H9 (cell line): ENCODE data around the gene AFF2. TPM values are rescaled to one million over a fixed set of nuclear protein-coding genes. Genes with fewer than 3 reads are reported as not detected.

Source experiments
- DNase-seq: peaks from one replicate; pipeline ENCODE4 v3.0.0-alpha.2; 2017
- H2AFZ ChIP-seq: one replicate; pipeline ENCODE4 v1.6.1; 2013; ENCODE audit warnings: mild to moderate bottlenecking, low read length, control low read depth, moderate library complexity
- H2AK5ac ChIP-seq: 2 replicates; pipeline ENCODE4 v1.6.1; 2013; ENCODE audit warnings: low read length, control low read depth, mixed read lengths; ENCODE audit not compliant: insufficient read length
- H2BK120ac ChIP-seq: one replicate; pipeline ENCODE4 v1.6.1; 2013; ENCODE audit warnings: low read depth, mild to moderate bottlenecking, low read length, control low read depth, inconsistent platforms; ENCODE audit not compliant: poor library complexity, severe bottlenecking
- H2BK12ac ChIP-seq: 2 replicates; pipeline ENCODE4 v1.6.1; 2013; ENCODE audit warnings: low read length, control low read depth, mixed read lengths, low read depth; ENCODE audit not compliant: insufficient read length
- H2BK15ac ChIP-seq: 2 replicates; pipeline ENCODE4 v1.6.1; 2013; ENCODE audit warnings: low read depth, low read length, control low read depth
- H2BK20ac ChIP-seq: one replicate; pipeline ENCODE4 v1.6.1; 2013; ENCODE audit warnings: low read depth, mild to moderate bottlenecking, low read length, control low read depth, inconsistent platforms; ENCODE audit not compliant: poor library complexity, severe bottlenecking
- H2BK5ac ChIP-seq: 2 replicates; pipeline ENCODE4 v1.6.1; 2013; ENCODE audit warnings: low read length, control low read depth, mixed read lengths; ENCODE audit not compliant: insufficient read length
- H3K14ac ChIP-seq: 2 replicates; pipeline ENCODE4 v1.6.1; 2013; ENCODE audit warnings: low read length, control low read depth; ENCODE audit not compliant: insufficient read depth
- H3K18ac ChIP-seq: 2 replicates; pipeline ENCODE4 v1.6.1; 2013; ENCODE audit warnings: low read depth, mild to moderate bottlenecking, mixed read lengths, low read length, control low read depth; ENCODE audit not compliant: insufficient read length
- H3K23ac ChIP-seq: 2 replicates; pipeline ENCODE4 v1.6.1; 2013; ENCODE audit warnings: low read length, control low read depth, mixed read lengths, low read depth; ENCODE audit not compliant: insufficient read length
- H3K23me2 ChIP-seq: 2 replicates; pipeline ENCODE4 v1.6.1; 2013; ENCODE audit warnings: low read depth, mild to moderate bottlenecking, mixed read lengths, low read length, control low read depth; ENCODE audit not compliant: insufficient read length, poor library complexity, severe bottlenecking
- H3K27ac ChIP-seq: 2 replicates; pipeline ENCODE4 v1.5.1; 2013; ENCODE audit warnings: low read length, control low read depth, mixed read lengths, low read depth; ENCODE audit not compliant: insufficient read length
- H3K27me3 ChIP-seq: 2 replicates; pipeline ENCODE4 v1.6.1; 2013; ENCODE audit warnings: low read length, control low read depth, inconsistent platforms; ENCODE audit not compliant: insufficient read depth
- H3K4ac ChIP-seq: 2 replicates; pipeline ENCODE4 v1.6.1; 2013; ENCODE audit warnings: low read depth, mild to moderate bottlenecking, control low read depth, inconsistent platforms, low read length, moderate library complexity
- H3K4me1 ChIP-seq: 2 replicates; pipeline ENCODE4 v1.6.1; 2013; ENCODE audit warnings: low read length, control low read depth, inconsistent platforms; ENCODE audit not compliant: insufficient read depth
- H3K4me2 ChIP-seq: 2 replicates; pipeline ENCODE4 v1.6.1; 2013; ENCODE audit warnings: low read length, control low read depth, mixed read lengths; ENCODE audit not compliant: insufficient read length, insufficient read depth
- H3K56ac ChIP-seq: 2 replicates; pipeline ENCODE4 v1.6.1; 2013; ENCODE audit warnings: low read depth, mild to moderate bottlenecking, mixed read lengths, low read length, control low read depth; ENCODE audit not compliant: insufficient read length
- H3K79me1 ChIP-seq: 2 replicates; pipeline ENCODE4 v1.6.1; 2013; ENCODE audit warnings: low read depth, mild to moderate bottlenecking, moderate library complexity, low read length, control low read depth, inconsistent platforms; ENCODE audit not compliant: insufficient read depth, poor library complexity, severe bottlenecking
- H3K79me2 ChIP-seq: 2 replicates; pipeline ENCODE4 v1.6.1; 2013; ENCODE audit warnings: low read length, control low read depth, inconsistent platforms; ENCODE audit not compliant: insufficient read depth
- H3K9ac ChIP-seq: 2 replicates; pipeline ENCODE4 v1.6.1; 2013; ENCODE audit warnings: low read length, control low read depth, mixed read lengths; ENCODE audit not compliant: insufficient read length; ENCODE audit errors: extremely low read depth
- H3K9me3 ChIP-seq: one replicate; pipeline ENCODE4 v1.6.1; 2013; ENCODE audit warnings: low read depth, low read length, inconsistent platforms; ENCODE audit not compliant: control insufficient read depth
- H3T11ph ChIP-seq: one replicate; pipeline ENCODE4 v1.6.1; 2013; ENCODE audit warnings: mild to moderate bottlenecking, low read length, control low read depth, inconsistent platforms
- H4K20me1 ChIP-seq: one replicate; pipeline ENCODE4 v1.6.1; 2013; ENCODE audit not compliant: control insufficient read depth, insufficient read length, insufficient read depth
- H4K5ac ChIP-seq: 2 replicates; pipeline ENCODE4 v1.6.1; 2013; ENCODE audit warnings: low read depth, mild to moderate bottlenecking, mixed read lengths, low read length, control low read depth; ENCODE audit not compliant: insufficient read length
- H4K8ac ChIP-seq: replicated peaks from 2 replicates; pipeline ENCODE4 v1.6.1; 2013; ENCODE audit warnings: low read length, control low read depth, mixed read lengths, low read depth; ENCODE audit not compliant: insufficient read length
- H4K91ac ChIP-seq: 2 replicates; pipeline ENCODE4 v1.6.1; 2013; ENCODE audit warnings: low read depth, mild to moderate bottlenecking, moderate library complexity, mixed read lengths, low read length, control low read depth; ENCODE audit not compliant: insufficient read length
- H3K27ac Mint-ChIP-seq, 3 experiments: 2 replicates in 2 of 3; 3 replicates in 1 of 3; pipeline ENCODE4 v1.8.0; 2020 to 2021; ENCODE audit warnings: mixed read lengths in 3 of 3, mild to moderate bottlenecking in 1 of 3, moderate library complexity in 1 of 3
- H3K27me3 Mint-ChIP-seq: 2 replicates; pipeline ENCODE4 v1.8.0; 2021; ENCODE audit warnings: low read depth, mild to moderate bottlenecking, moderate library complexity, mixed read lengths
- H3K36me3 Mint-ChIP-seq, 3 experiments: 2 replicates in 2 of 3; 3 replicates in 1 of 3; pipeline ENCODE4 v1.8.0; 2020 to 2021; ENCODE audit warnings: low read depth in 3 of 3, mixed read lengths in 3 of 3; ENCODE audit not compliant: insufficient read depth in 1 of 3
- H3K4me1 Mint-ChIP-seq, 2 experiments: 2 replicates each; pipeline ENCODE4 v1.8.0; 2020; ENCODE audit warnings: mixed read lengths in 2 of 2
- H3K4me3 Mint-ChIP-seq, 2 experiments: 2 replicates in 1 of 2; 3 replicates in 1 of 2; pipeline ENCODE4 v1.8.0; 2020 to 2021; ENCODE audit warnings: mild to moderate bottlenecking in 2 of 2, mixed read lengths in 2 of 2, moderate library complexity in 1 of 2
- H3K9me3 Mint-ChIP-seq, 2 experiments: 2 replicates in 1 of 2; 3 replicates in 1 of 2; pipeline ENCODE4 v1.8.0; 2020; ENCODE audit warnings: mild to moderate bottlenecking in 2 of 2, mixed read lengths in 2 of 2, moderate library complexity in 1 of 2
- CTCF ChIP-seq: fragments of 200-600 bp; sonication (generic); conservative IDR thresholded peaks from 3 replicates; pipeline ENCODE4 v1.8.0; 2021; ENCODE audit warnings: antibody characterized with exemption, mild to moderate bottlenecking
- WGBS: extraction: QIAGEN DNeasy Blood & Tissue Kit; methylation state at CpG from one replicate; pipeline ENCODE4 v1.1.7; 2013; ENCODE audit warnings: missing lambda C conversion rate, low lambda C conversion rate, mixed read lengths; ENCODE audit not compliant: insufficient read length; ENCODE audit errors: extremely low coverage; 5-methylcytosine and 5-hydroxymethylcytosine counted together
- total RNA-seq: library from RNA; stranded (reverse); gene quantifications from 2 replicates; pipeline ENCODE4 v1.2.1, GENCODE V29; 2021

Gene AFF2
- total RNA-seq, 1 experiment from 2014 or later, result 14.6 TPM

- peaks cover 21 to 26% of the 10 kb centered on the region in 2 experiments for H3K4me1 Mint-ChIP-seq
- Histone ChIP-seq H3K56ac (no peak overlapping the region), H3K4me2 (no peak overlapping the region), H3K23ac (no peak overlapping the region), H2AK5ac (no peak overlapping the region), H3K79me1 (no peaks in the 10 kb centered on the region), H3K27ac (no peak overlapping the region), H4K91ac (no peak overlapping the region), H4K8ac (no peak overlapping the region), H3K18ac (no peak overlapping the region), H3K27me3 (no peaks in the 10 kb centered on the region), H2AFZ (no peak overlapping the region), H3K9ac (no peak overlapping the region), H3K4me1 (peaks cover 2% of the 10 kb centered on the region; the same call in 1 of the 2 replicates), H2BK5ac (no peak overlapping the region), H2BK12ac (no peak overlapping the region), H4K20me1 (no peaks in the 10 kb centered on the region), H3K4ac (no peak overlapping the region), H4K5ac (no peak overlapping the region), H3K79me2 (no peaks in the 10 kb centered on the region), H3K23me2 (no peaks in the 10 kb centered on the region), H2BK20ac (no peak overlapping the region), H2BK15ac (no peak overlapping the region), H3K14ac (no peak overlapping the region), H2BK120ac (no peak overlapping the region), H3K9me3 (peaks cover 17% of the 10 kb centered on the region), H3T11ph (no peak overlapping the region)
- peaks cover 0 to 2% (median 2%) of the 10 kb centered on the region in 3 experiments; a peak in 4 of 7 replicates for H3K36me3 Mint-ChIP-seq
- TF ChIP-seq CTCF, result no peak
- H3K9me3 Mint-ChIP-seq, result peaks cover 52 to 63% of the 10 kb centered on the region in 2 experiments
- H3K4me3 Mint-ChIP-seq, result no peak overlapping the region
- no peak for DNase-seq
- no CpG with 5 or more reads among the region's 3 CpGs for WGBS
- no peaks in the 10 kb centered on the region for H3K27me3 Mint-ChIP-seq
- H3K27ac Mint-ChIP-seq, result no peak overlapping the region
These were observed 109.9 kb downstream of the AFF2 start for GRCh38 chrX:148610328-148610698.
